NCI-H1694 treated with DMSO at 0.1 percent for 48 hours (cell line): Measurements from ENCODE around the gene POLR1A.

Experiments
- DNase-seq: peaks from one replicate; lab custom pipeline; 2025; lab: John Stamatoyannopoulos, UW

Gene POLR1A

GRCh38 chr2:86105252-86105968, at the start of gene POLR1A:
TSS of gene POLR1A (minus strand) at chr2:86105886. CDS start at chr2:86105776, 110 bp downstream.
- DNase-seq = peak; percentile 98

DNA sequence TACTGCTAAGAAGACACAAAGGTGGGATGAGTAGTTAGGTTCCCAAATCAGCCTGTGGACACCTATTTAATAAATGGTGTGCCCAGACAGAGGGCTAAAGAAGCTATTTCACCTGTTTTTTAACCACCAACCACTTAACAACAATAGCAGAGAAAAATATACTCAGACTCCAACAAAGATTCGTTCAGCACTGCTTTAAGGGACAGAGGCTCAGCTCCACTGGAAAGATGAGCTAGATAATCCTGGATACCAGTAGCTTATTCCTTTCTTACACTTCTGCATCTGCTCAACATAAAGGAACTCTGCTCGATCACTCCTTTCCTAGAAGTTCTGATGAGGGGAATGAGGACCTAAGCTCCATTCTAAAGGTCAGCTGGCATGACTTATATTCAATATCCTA, 44.8 kb upstream of the POLR1A start:
- DNase-seq = no peak

GRCh38 chr2:86147793-86148192, 42.1 kb upstream of the POLR1A start:
- no peak for DNase-seq

GRCh38 chr2:86143926-86144685, 38.4 kb upstream of the POLR1A start:
- DNase-seq = no peak

DNA sequence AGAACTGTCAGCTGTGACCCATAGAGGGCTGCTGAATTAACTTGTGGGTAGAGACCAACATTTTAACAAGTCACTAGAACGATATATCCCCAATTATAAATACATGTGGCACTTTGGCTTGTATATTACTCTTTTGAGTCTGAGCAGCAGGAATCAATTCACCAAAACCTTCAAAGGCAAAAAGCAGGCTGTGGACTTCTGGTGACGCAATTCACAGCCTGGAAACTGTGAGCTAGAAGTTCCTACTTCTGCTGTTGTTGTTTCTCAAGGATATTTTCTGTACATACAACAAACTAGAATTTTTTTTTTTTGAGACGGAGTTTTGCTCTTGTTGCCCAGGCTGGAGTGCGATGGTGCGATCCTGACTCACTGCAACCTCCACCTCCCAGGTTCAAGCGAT, 37.6 kb upstream of the POLR1A start:
- DNase-seq = no peak

- no peak for DNase-seq
Measured at GRCh38 chr2:86142436-86143257, 37.0 kb upstream of the POLR1A start.

DNA sequence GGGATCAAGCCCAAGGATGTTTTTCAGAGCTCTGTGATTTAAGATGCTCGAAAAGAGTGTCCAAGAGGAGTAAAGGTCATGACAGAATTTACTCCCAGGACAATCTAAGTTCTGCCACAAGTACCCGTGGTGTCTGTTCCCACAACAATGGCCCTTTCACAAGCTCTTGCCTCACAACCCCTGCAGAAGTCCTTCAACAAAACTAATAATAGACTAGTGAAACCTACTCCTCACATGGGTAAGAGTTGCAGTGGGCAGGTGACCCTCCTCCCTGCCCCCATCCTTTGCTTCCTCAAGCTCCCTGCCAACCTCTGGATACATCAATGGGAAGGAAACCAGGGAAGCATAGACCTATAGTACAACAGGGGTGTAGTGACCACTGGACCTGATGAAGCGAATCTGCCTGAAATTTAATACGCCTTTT, 35.3 kb upstream of the POLR1A start:
- no peak for DNase-seq

GRCh38 chr2:86139981-86140380, 34.3 kb upstream of the POLR1A start:
- no peak for DNase-seq

- no peak for DNase-seq
Measured at GRCh38 chr2:86138736-86139625, 33.3 kb upstream of the POLR1A start.

DNA sequence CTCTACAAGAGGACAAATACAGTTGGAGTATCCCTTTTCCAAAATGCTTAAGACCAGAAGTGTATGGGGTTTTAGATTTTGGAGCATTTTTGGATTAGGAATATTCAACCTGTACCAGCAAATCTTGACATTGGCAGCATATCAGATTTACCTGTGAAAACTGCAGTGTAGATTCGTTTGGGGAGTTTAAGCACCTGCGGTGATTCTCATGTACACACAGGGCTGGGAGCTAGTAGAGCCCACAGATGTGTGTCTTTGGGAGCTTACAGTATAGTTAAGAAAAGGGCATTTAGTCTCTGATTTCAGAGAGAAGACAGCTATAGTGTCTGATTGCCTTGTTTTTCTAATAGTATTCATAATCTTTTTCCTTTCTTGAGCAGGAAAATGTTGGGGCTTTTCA, 30.5 kb upstream of the POLR1A start:
- DNase-seq = no peak

GRCh38 chr2:86135653-86136052, 30.0 kb upstream of the POLR1A start:
- DNase-seq = no peak

- DNase-seq = no peak
Measured at GRCh38 chr2:86134709-86135108, 29.0 kb upstream of the POLR1A start.

DNA sequence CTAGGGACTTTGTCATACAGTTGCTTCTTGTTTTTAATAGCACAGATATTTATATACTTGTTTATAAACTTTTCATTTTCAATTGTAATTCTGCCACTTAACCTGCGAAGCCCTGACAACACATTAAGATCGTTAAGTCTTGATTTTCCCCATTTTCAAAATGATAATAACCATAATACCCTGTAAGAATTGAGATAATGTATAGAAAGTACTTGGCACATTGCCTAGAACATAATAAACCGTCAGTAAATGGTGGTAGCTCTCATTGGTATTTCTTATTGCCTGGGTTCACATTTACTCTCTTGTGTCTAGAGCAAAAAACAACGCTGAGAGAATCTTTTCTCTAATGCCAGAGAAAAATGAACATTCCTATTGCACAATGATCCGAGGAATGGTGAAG, 19.0 kb upstream of the POLR1A start:
- DNase-seq = no peak

GRCh38 chr2:86123328-86123925, 17.7 kb upstream of the POLR1A start:
- no peak for DNase-seq

GRCh38 chr2:86118130-86118529, 12.4 kb upstream of the POLR1A start:
- DNase-seq = no peak

DNA sequence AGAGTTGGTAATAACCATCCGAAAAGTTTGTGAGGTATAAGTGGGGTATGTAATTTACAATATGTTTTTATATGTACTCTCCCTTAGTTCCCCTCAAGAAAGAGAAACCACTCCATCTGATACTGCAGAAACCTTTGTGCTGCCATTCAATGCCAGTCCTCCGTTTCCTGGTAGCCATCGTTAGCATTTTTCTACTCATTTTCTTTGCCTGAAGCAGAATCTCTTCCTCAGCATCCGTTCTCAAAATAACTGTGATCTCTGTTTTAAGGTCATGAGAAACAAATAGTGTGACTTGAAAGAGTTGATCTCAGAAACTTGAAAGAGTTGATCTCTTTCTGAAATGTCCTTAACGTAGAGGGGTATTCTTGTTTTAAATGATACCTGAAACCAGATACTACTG, 1.3 kb upstream of the POLR1A start:
- no peak for DNase-seq

- peak; percentile 98 for DNase-seq
Measured at GRCh38 chr2:86105969-86106945, 571 bp upstream of the POLR1A start, which contains the start of gene PTCD3. TSS of gene PTCD3 (plus strand) at chr2:86106235. CDS start at chr2:86106248, 13 bp downstream.

DNA sequence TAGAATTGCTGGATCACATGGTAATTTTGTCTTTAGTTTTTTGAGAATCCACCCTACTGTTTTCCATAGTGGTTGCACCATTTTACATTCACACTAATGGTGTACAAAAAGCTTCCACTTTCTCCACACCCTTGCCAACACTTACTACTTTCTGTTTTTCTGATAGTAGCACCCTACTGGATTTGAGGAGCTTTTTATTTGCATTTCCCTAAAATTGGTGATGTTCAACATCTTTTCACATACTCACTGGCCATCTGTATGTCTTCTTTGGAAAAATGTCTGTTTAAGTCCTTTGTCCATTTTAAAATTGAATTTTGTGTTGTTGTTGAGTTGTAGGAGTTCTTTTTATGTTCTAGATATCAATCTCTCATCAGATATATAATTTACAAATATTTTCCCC, 3.5 kb downstream of the POLR1A start:
- DNase-seq = no peak

DNA sequence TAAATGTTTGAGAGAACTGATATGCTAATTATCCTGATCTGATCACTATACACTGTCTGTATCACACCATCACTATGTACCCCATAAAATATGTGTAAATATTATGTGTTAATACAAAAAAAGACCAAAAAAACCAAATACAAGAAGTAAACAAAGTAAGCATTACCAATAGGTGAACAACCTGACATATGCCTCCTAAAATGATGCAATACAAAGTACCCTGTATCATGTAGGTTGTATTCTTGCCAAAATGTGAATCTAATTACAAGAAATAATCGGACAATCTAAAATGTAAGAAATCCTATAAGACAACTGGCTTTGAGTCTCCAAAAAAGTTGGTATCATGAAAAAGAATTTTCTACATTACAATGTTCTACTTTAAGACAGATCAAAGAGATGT, 7.8 kb downstream of the POLR1A start:
- DNase-seq = no peak
